Naive thymus-derived CD8-positive, alpha-beta T cell (primary cell): ENCODE results near the gene RAB13. TPM values are rescaled to one million over a fixed set of nuclear protein-coding genes. Genes with fewer than 3 reads are reported as not detected.
A peak's percentile ranks its signal among the peaks of the same experiment; 100 is the strongest.

Experiments
- ATAC-seq, 2 donors: fragments of 150-1000 bp; cut with Tn5 transposase in 1 of 2; sonication (Bioruptor Pico), chemical (Tn5 transposase) in 1 of 2; 1 replicate in 1 of 2; 2 replicates in 1 of 2; pipeline ENCODE4 v1.10.0; 2021; ENCODE audit warnings: mild to moderate bottlenecking in 2 of 2, moderate library complexity in 2 of 2
- POLR2A ChIA-PET: fragments of 350-600 bp; sonication (Branson Sonifier 250); formaldehyde crosslinking; loops from one replicate; lab custom pipeline; 2021; ENCODE audit warnings: antibody characterized with exemption; lab: Charles Lee
- DNase-seq, 10 donors: peaks; one replicate each; pipeline versions ENCODE4 v3.0.0 to v3.0.0-alpha.2; 2020 to 2022
- H3K27ac Mint-ChIP-seq, 10 donors: one replicate each; pipeline ENCODE4 v1.8.0; 2020 to 2022; ENCODE audit warnings: mild to moderate bottlenecking in 10 of 10, mixed read lengths in 10 of 10, moderate library complexity in 4 of 10, inconsistent platforms in 1 of 10
- H3K27me3 Mint-ChIP-seq, 5 donors: one replicate each; pipeline ENCODE4 v1.8.0; 2021 to 2022; ENCODE audit warnings: mixed read lengths in 5 of 5
- H3K36me3 Mint-ChIP-seq, 3 donors: one replicate each; pipeline ENCODE4 v1.8.0; 2020 to 2022; ENCODE audit warnings: mixed read lengths in 3 of 3, mild to moderate bottlenecking in 2 of 3, inconsistent platforms in 1 of 3
- H3K4me1 Mint-ChIP-seq, 4 donors: one replicate each; pipeline ENCODE4 v1.8.0; 2021 to 2022; ENCODE audit warnings: mixed read lengths in 4 of 4
- H3K4me3 Mint-ChIP-seq, 10 donors: one replicate each; pipeline ENCODE4 v1.8.0; 2020 to 2022; ENCODE audit warnings: mild to moderate bottlenecking in 10 of 10, mixed read lengths in 10 of 10, moderate library complexity in 6 of 10, inconsistent platforms in 1 of 10
- H3K9me3 Mint-ChIP-seq, 9 donors: one replicate each; pipeline ENCODE4 v1.8.0; 2020 to 2022; ENCODE audit warnings: mixed read lengths in 9 of 9, mild to moderate bottlenecking in 3 of 9, inconsistent platforms in 1 of 9, moderate library complexity in 1 of 9
- polyA plus RNA-seq, 3 donors: library from polyadenylated mRNA; unstranded; fragments of 300-500 nt; fragmentation: Illumina TruSeq; gene quantifications; one replicate each; pipeline ENCODE4 v1.2.3, GENCODE V29; 2021
- total RNA-seq, 8 experiments: library from RNA in 2 of 8; stranded (reverse) in 2 of 8; gene quantifications; one replicate each; pipeline ENCODE4 v1.2.3 and lab custom pipeline; 2021 to 2026

RAB13 gene
- total and polyA plus RNA-seq, 5 experiments from 2014 or later = 0.53 to 3.1 (median 1.0) TPM

GRCh38 chr1:153941826-153942725 is 44.1 kb downstream of the RAB13 start:
- ATAC-seq (no peak), DNase-seq (no peak)
- peak overlapping the region in 1 of 10 donors; percentile 45 for H3K4me3 Mint-ChIP-seq
- H3K27ac Mint-ChIP-seq = peak overlapping the region in 3 of 10 donors; percentile 37 to 48 (median 47)
- no peaks in the 10 kb centered on the region for H3K9me3 Mint-ChIP-seq
- H3K27me3 Mint-ChIP-seq = no peaks in the 10 kb centered on the region
- POLR2A ChIA-PET = interaction anchor here (6.9 to 14.0 kb wide), 2 partner anchors 18 to 20 kb away, joined by 211 to 315 read pairs; partner anchors contain the start of genes CREB3L4, CRTC2, GATAD2B and SLC39A1
- H3K4me1 Mint-ChIP-seq = peaks cover 33 to 55% (median 47%) of the 10 kb centered on the region in 4 donors
- H3K36me3 Mint-ChIP-seq = peaks cover 0 to 63% (median 15%) of the 10 kb centered on the region in 3 donors

GRCh38 chr1:153940756-153941155 is 45.4 kb downstream of the RAB13 start:
- Mint-ChIP-seq H3K36me3 (peaks cover 0 to 73% (median 22%) of the 10 kb centered on the region in 3 donors), H3K9me3 (no peaks in the 10 kb centered on the region), H3K27ac (peak overlapping the region in 2 of 10 donors; percentile 32 to 47), H3K4me3 (peak overlapping the region in 1 of 10 donors; percentile 19), H3K27me3 (no peaks in the 10 kb centered on the region), H3K4me1 (peaks cover 34 to 55% (median 44%) of the 10 kb centered on the region in 4 donors)
- POLR2A ChIA-PET = interaction anchor here (0.6 to 14.0 kb wide), 7 partner anchors 12 to 59 kb away, joined by 3 to 315 read pairs (median 3); partner anchors contain the start of genes CREB3L4, CRTC2, RPS27 and SLC39A1
- no peak for ATAC-seq
- DNase-seq = no peak

GRCh38 chr1:153939476-153939875 is 46.7 kb downstream of the RAB13 start:
- no peaks in the 10 kb centered on the region for H3K27me3 Mint-ChIP-seq
- H3K27ac Mint-ChIP-seq = peak overlapping the region in 3 of 10 donors; percentile 7 to 32 (median 19)
- no peaks in the 10 kb centered on the region for H3K9me3 Mint-ChIP-seq
- POLR2A ChIA-PET = interaction anchor here (1.3 to 14.0 kb wide), 4 partner anchors 11 to 51 kb away, joined by 4 to 315 read pairs (median 8); partner anchors contain the start of genes CREB3L4, CRTC2, GATAD2B and RPS27
- H3K36me3 Mint-ChIP-seq = peaks cover 0 to 85% (median 26%) of the 10 kb centered on the region in 3 donors
- ATAC-seq = no peak
- no peak overlapping the region for H3K4me3 Mint-ChIP-seq
- DNase-seq = no peak
- H3K4me1 Mint-ChIP-seq = peaks cover 26 to 46% (median 34%) of the 10 kb centered on the region in 4 donors

GRCh38 chr1:153938996-153939395 is 47.1 kb downstream of the RAB13 start:
- no peaks in the 10 kb centered on the region for H3K27me3 Mint-ChIP-seq
- POLR2A ChIA-PET = interaction anchor here (1.3 to 14.0 kb wide), 3 partner anchors 10 to 23 kb away, joined by 4 to 315 read pairs (median 11); partner anchors contain the start of genes CREB3L4, CRTC2, GATAD2B and SLC39A1
- peaks cover 0 to 87% (median 27%) of the 10 kb centered on the region in 3 donors for H3K36me3 Mint-ChIP-seq
- peak overlapping the region in 1 of 10 donors; percentile 54 for H3K4me3 Mint-ChIP-seq
- H3K4me1 Mint-ChIP-seq = peaks cover 23 to 42% (median 30%) of the 10 kb centered on the region in 4 donors
- peak overlapping the region in 2 of 10 donors; percentile 4 to 79 for H3K27ac Mint-ChIP-seq
- DNase-seq = no peak
- H3K9me3 Mint-ChIP-seq = no peaks in the 10 kb centered on the region
- no peak for ATAC-seq

GRCh38 chr1:153937331-153937730 is 48.8 kb downstream of the RAB13 start:
- POLR2A ChIA-PET = interaction anchor here (1.4 to 14.0 kb wide), 3 partner anchors 8 to 25 kb away, joined by 5 to 315 read pairs (median 5); partner anchors contain the start of genes CREB3L4, CRTC2, GATAD2B and SLC39A1
- H3K4me1 Mint-ChIP-seq = peaks cover 10 to 26% (median 16%) of the 10 kb centered on the region in 4 donors
- ATAC-seq (no peak), DNase-seq (no peak)
- no peaks in the 10 kb centered on the region for H3K27me3 Mint-ChIP-seq
- H3K36me3 Mint-ChIP-seq = peaks cover 0 to 87% (median 25%) of the 10 kb centered on the region in 3 donors
- H3K27ac Mint-ChIP-seq = peak overlapping the region in 1 of 10 donors; percentile 65
- no peak overlapping the region for H3K4me3 Mint-ChIP-seq
- no peaks in the 10 kb centered on the region for H3K9me3 Mint-ChIP-seq

- no peaks in the 10 kb centered on the region for H3K9me3 Mint-ChIP-seq
- H3K4me1 Mint-ChIP-seq = peaks cover 7 to 22% (median 13%) of the 10 kb centered on the region in 4 donors
- no peaks in the 10 kb centered on the region for H3K27me3 Mint-ChIP-seq
- H3K36me3 Mint-ChIP-seq = peaks cover 0 to 90% (median 22%) of the 10 kb centered on the region in 3 donors
- DNase-seq (no peak), ATAC-seq (no peak)
- POLR2A ChIA-PET = interaction anchor here (1.4 kb wide), 1 partner anchor 9 kb away, joined by 5 read pairs; no protein-coding TSS in a partner anchor
- peak overlapping the region in 6 of 10 donors; percentile 15 to 47 (median 34) for H3K27ac Mint-ChIP-seq
- no peak overlapping the region for H3K4me3 Mint-ChIP-seq
Measured at GRCh38 chr1:153936011-153936802, 49.9 kb downstream of the RAB13 start.

- DNase-seq = no peak
- H3K4me3 Mint-ChIP-seq = no peak overlapping the region
- no peaks in the 10 kb centered on the region for H3K27me3 Mint-ChIP-seq
- POLR2A ChIA-PET = interaction anchor here (1.3 to 1.5 kb wide), 2 partner anchors 10 to 11 kb away, joined by 6 read pairs; partner anchors contain the start of gene GATAD2B
- H3K9me3 Mint-ChIP-seq = no peaks in the 10 kb centered on the region
- peaks cover 0 to 10% (median 4%) of the 10 kb centered on the region in 4 donors for H3K4me1 Mint-ChIP-seq
- H3K36me3 Mint-ChIP-seq = peaks cover 0 to 89% (median 20%) of the 10 kb centered on the region in 3 donors
- H3K27ac Mint-ChIP-seq = peak overlapping the region in 5 of 10 donors; percentile 34 to 65 (median 41)
- ATAC-seq = no peak
Measured at GRCh38 chr1:153934746-153935145, 51.4 kb downstream of the RAB13 start.

- peaks cover 0 to 86% (median 17%) of the 10 kb centered on the region in 3 donors for H3K36me3 Mint-ChIP-seq
- DNase-seq (no peak), ATAC-seq (no peak)
- H3K4me3 Mint-ChIP-seq = no peak overlapping the region
- POLR2A ChIA-PET = interaction anchor here (0.6 to 2.2 kb wide), 5 partner anchors 10 to 151 kb away, joined by 3 to 6 read pairs (median 6); partner anchors contain the start of gene GATAD2B
- peak overlapping the region in 3 of 10 donors; percentile 11 to 48 (median 29) for H3K27ac Mint-ChIP-seq
- H3K4me1 Mint-ChIP-seq = peaks cover 3 to 9% (median 4%) of the 10 kb centered on the region in 4 donors
- no peaks in the 10 kb centered on the region for H3K27me3 Mint-ChIP-seq
- no peaks in the 10 kb centered on the region for H3K9me3 Mint-ChIP-seq
Measured at GRCh38 chr1:153933955-153934354, 52.2 kb downstream of the RAB13 start.

GRCh38 chr1:153933430-153933829 is 52.7 kb downstream of the RAB13 start:
- Mint-ChIP-seq H3K27ac (peak overlapping the region in 1 of 10 donors; percentile 74), H3K27me3 (no peaks in the 10 kb centered on the region), H3K4me3 (no peak overlapping the region), H3K36me3 (peaks cover 0 to 83% (median 14%) of the 10 kb centered on the region in 3 donors), H3K4me1 (peaks cover 8 to 9% (median 8%) of the 10 kb centered on the region in 4 donors), H3K9me3 (no peaks in the 10 kb centered on the region)
- POLR2A ChIA-PET = interaction anchor here (1.7 to 2.2 kb wide), 2 partner anchors 11 to 48 kb away, joined by 3 to 6 read pairs; no protein-coding TSS in a partner anchor
- no peak for ATAC-seq
- no peak for DNase-seq

GRCh38 chr1:153932156-153933131 is 53.7 kb downstream of the RAB13 start:
- no peaks in the 10 kb centered on the region for H3K9me3 Mint-ChIP-seq
- H3K27me3 Mint-ChIP-seq = no peaks in the 10 kb centered on the region
- peak overlapping the region in 3 of 10 donors; percentile 59 to 67 (median 66) for H3K27ac Mint-ChIP-seq
- H3K4me3 Mint-ChIP-seq = no peak overlapping the region
- peaks cover 0 to 73% (median 12%) of the 10 kb centered on the region in 3 donors for H3K36me3 Mint-ChIP-seq
- peaks cover 11 to 15% (median 12%) of the 10 kb centered on the region in 4 donors for H3K4me1 Mint-ChIP-seq
- DNase-seq (no peak), ATAC-seq (no peak)
- POLR2A ChIA-PET = interaction anchor here (1.7 to 2.2 kb wide), 2 partner anchors 12 to 47 kb away, joined by 3 to 6 read pairs; no protein-coding TSS in a partner anchor
